Measurements from ENCODE around the gene GAK. TPM values are rescaled to one million over a fixed set of nuclear protein-coding genes. Genes with fewer than 3 reads are reported as not detected.

GAK gene
- total RNA-seq, 1 donor from 2014 or later: 138 TPM

GRCh38 chr4:912548-913279, 19.4 kb downstream of the GAK start:
- no peak for TF ChIP-seq CTCF (IDR thresholded peaks at IDR 0.05)
- Histone ChIP-seq H3K36me3 (peaks cover 38% of the 10 kb centered on the region), H3K27me3 (no peaks in the 10 kb centered on the region), H3K4me1 (peaks cover 20% of the 10 kb centered on the region), H3K27ac (peak overlapping the region; percentile 78), H3K4me3 (no peak overlapping the region), H3K9me3 (no peaks in the 10 kb centered on the region)
- DNase-seq (peak; percentile 52), ATAC-seq (peak; percentile 7)
- intact Hi-C loops (cut with DNase I): no loop called here

- DNase-seq (peak; percentile 63), ATAC-seq (peak; percentile 6)
- H3K27ac ChIP-seq: peak overlapping the region; percentile 78
These were observed 20.1 kb downstream of the GAK start for GRCh38 chr4:911871-912490.

GRCh38 chr4:911221-911751, 20.8 kb downstream of the GAK start:
- DNase-seq (peak; percentile 63), ATAC-seq (no peak)
- peaks cover 38% of the 10 kb centered on the region for H3K36me3 ChIP-seq
- H3K9me3 ChIP-seq: no peaks in the 10 kb centered on the region
- intact Hi-C loops (cut with DNase I): no loop called here
- H3K4me1 ChIP-seq: peaks cover 18% of the 10 kb centered on the region
- H3K4me3 ChIP-seq: no peak overlapping the region
- peak overlapping the region; percentile 78 for H3K27ac ChIP-seq
- H3K27me3 ChIP-seq: no peaks in the 10 kb centered on the region
- TF ChIP-seq CTCF (IDR thresholded peaks at IDR 0.05): no peak

More at GRCh38 chr4:911871-912490, 20.1 kb downstream of the GAK start:
- H3K36me3 ChIP-seq: peaks cover 38% of the 10 kb centered on the region
- no peaks in the 10 kb centered on the region for H3K27me3 ChIP-seq
- intact Hi-C loops (cut with DNase I): no loop called here
- H3K9me3 ChIP-seq: no peaks in the 10 kb centered on the region
- TF ChIP-seq CTCF (IDR thresholded peaks at IDR 0.05): no peak
- H3K4me1 ChIP-seq: peaks cover 20% of the 10 kb centered on the region
- no peak overlapping the region for H3K4me3 ChIP-seq

GRCh38 chr4:910366-911091, 21.6 kb downstream of the GAK start:
- Histone ChIP-seq H3K4me1 (peaks cover 10% of the 10 kb centered on the region), H3K9me3 (no peaks in the 10 kb centered on the region), H3K27me3 (no peaks in the 10 kb centered on the region), H3K4me3 (no peak overlapping the region), H3K27ac (no peak overlapping the region), H3K36me3 (peaks cover 38% of the 10 kb centered on the region)
- intact Hi-C loops (cut with DNase I): no loop called here
- TF ChIP-seq CTCF (IDR thresholded peaks at IDR 0.05): no peak
- DNase-seq: peak; percentile 48
- ATAC-seq: no peak

GRCh38 chr4:909821-910220, 22.3 kb downstream of the GAK start:
- peaks cover 38% of the 10 kb centered on the region for H3K36me3 ChIP-seq
- H3K4me3 ChIP-seq: no peak overlapping the region
- no peaks in the 10 kb centered on the region for H3K27me3 ChIP-seq
- H3K27ac ChIP-seq: no peak overlapping the region
- ATAC-seq: no peak
- intact Hi-C loops (cut with DNase I): no loop called here
- H3K4me1 ChIP-seq: peaks cover 6% of the 10 kb centered on the region
- no peaks in the 10 kb centered on the region for H3K9me3 ChIP-seq
- DNase-seq: no peak
- no peak for TF ChIP-seq CTCF (IDR thresholded peaks at IDR 0.05)

All from upper lobe of right lung (tissue), 1 donor.